HEK293 (cell line): ENCODE data around the gene MPPED1.

Experiments
- CTCF ChIA-PET: fragments of 350-600 bp; formaldehyde crosslinking; extraction: SDS; loops from one replicate; lab custom pipeline; 2021; ENCODE audit warnings: antibody characterized with exemption; lab: Yijun Ruan, JAX
- POLR2A ChIA-PET: fragments of 300-600 bp; formaldehyde crosslinking; extraction: SDS; loops from one replicate; lab custom pipeline; 2020; ENCODE audit warnings: antibody characterized with exemption, inconsistent platforms; lab: Yijun Ruan, JAX
- H3K27ac ChIP-seq: fragments of 200-500 bp; sonication (Bioruptor generic); 2 replicates; pipeline ENCODE4 v1.5.1; 2014; ENCODE audit warnings: low read depth, low read length, control low read depth, inconsistent platforms; ENCODE audit errors: extremely low read depth
- H3K36me3 ChIP-seq, 2 experiments: fragments of 200-500 bp in 1 of 2; sonication (Bioruptor generic) in 1 of 2; 1 replicate in 1 of 2; 2 replicates in 1 of 2; pipeline ENCODE4 v1.5.1; 2014 to 2017; ENCODE audit warnings: inconsistent platforms in 2 of 2, low read length in 2 of 2; ENCODE audit not compliant: control insufficient read depth in 2 of 2, insufficient read depth in 1 of 2
- H3K4me1 ChIP-seq: fragments of 200-500 bp; sonication (Bioruptor generic); 2 replicates; pipeline ENCODE4 v1.5.1; 2014; ENCODE audit warnings: mild to moderate bottlenecking, low read length, inconsistent platforms; ENCODE audit not compliant: control insufficient read depth, insufficient read depth
- H3K4me3 ChIP-seq: 2 replicates; pipeline ENCODE4 v1.5.1; 2011; ENCODE audit warnings: low read depth, mild to moderate bottlenecking, control low read depth, low read length, moderate library complexity
- H3K9me3 ChIP-seq: fragments of 200-500 bp; sonication (Bioruptor generic); 2 replicates; pipeline ENCODE4 v1.5.1; 2014; ENCODE audit warnings: low read depth, low read length, inconsistent platforms; ENCODE audit not compliant: control insufficient read depth, insufficient read depth
- EGR2 ChIP-seq: fragments of 450-650 bp; formaldehyde crosslinking; IDR thresholded peaks from 2 replicates; pipeline ENCODE4 v1.5.1; 2016; ENCODE audit warnings: low read depth, missing biosample characterization, missing genetic modification characterization
- GLI2 ChIP-seq: fragments of 450-650 bp; formaldehyde crosslinking; IDR thresholded peaks from 2 replicates; pipeline ENCODE4; 2017; ENCODE audit warnings: missing biosample characterization, missing genetic modification characterization, low read depth, borderline replicate concordance
- HOXA7 ChIP-seq: sonication (generic); formaldehyde crosslinking; IDR thresholded peaks from 2 replicates; pipeline ENCODE4 v1.8.1; 2022; ENCODE audit warnings: missing genetic modification reagents, borderline replicate concordance
- KLF10 ChIP-seq: fragments of 450-650 bp; IDR thresholded peaks from 2 replicates; pipeline ENCODE4 v1.5.1; 2018; ENCODE audit warnings: missing biosample characterization, mild to moderate bottlenecking, missing genetic modification characterization
- PATZ1 ChIP-seq: fragments of 450-650 bp; formaldehyde crosslinking; IDR thresholded peaks from 2 replicates; pipeline ENCODE4 v1.5.1; 2016; ENCODE audit warnings: missing biosample characterization, missing genetic modification characterization
- PRDM1 ChIP-seq: fragments of 450-650 bp; formaldehyde crosslinking; IDR thresholded peaks from 2 replicates; pipeline ENCODE4; 2016; ENCODE audit warnings: missing biosample characterization, missing genetic modification characterization
- ZFP3 ChIP-seq: fragments of 450-650 bp; formaldehyde crosslinking; IDR thresholded peaks from 2 replicates; pipeline ENCODE4 v1.5.1; 2016; ENCODE audit warnings: low read depth, missing biosample characterization, missing genetic modification characterization
- ZNF18 ChIP-seq: fragments of 450-650 bp; formaldehyde crosslinking; IDR thresholded peaks from 2 replicates; pipeline ENCODE4 v1.5.1; 2016; ENCODE audit warnings: missing biosample characterization, missing genetic modification characterization
- ZNF266 ChIP-seq: fragments of 450-650 bp; formaldehyde crosslinking; IDR thresholded peaks from 2 replicates; pipeline ENCODE4 v1.5.1; 2016; ENCODE audit warnings: missing biosample characterization, missing genetic modification characterization, low read depth
- ZNF394 ChIP-seq: fragments of 450-650 bp; formaldehyde crosslinking; IDR thresholded peaks from 2 replicates; pipeline ENCODE4 v1.5.1; 2016; ENCODE audit warnings: missing biosample characterization, missing genetic modification characterization, mild to moderate bottlenecking, moderate library complexity, borderline replicate concordance
- ZNF433 ChIP-seq: fragments of 450-650 bp; formaldehyde crosslinking; IDR thresholded peaks from 2 replicates; pipeline ENCODE4 v1.5.1; 2016; ENCODE audit warnings: missing biosample characterization, missing genetic modification characterization, low read depth
- ZNF48 ChIP-seq: fragments of 450-650 bp; formaldehyde crosslinking; IDR thresholded peaks from 2 replicates; pipeline ENCODE4 v1.5.1; 2016; ENCODE audit warnings: missing biosample characterization, missing genetic modification characterization
- ZNF560 ChIP-seq: fragments of 450-650 bp; formaldehyde crosslinking; IDR thresholded peaks from 2 replicates; pipeline ENCODE4 v1.5.1; 2017; ENCODE audit warnings: missing biosample characterization, missing genetic modification characterization, borderline replicate concordance
- ZNF645 ChIP-seq: fragments of 450-650 bp; formaldehyde crosslinking; IDR thresholded peaks from 2 replicates; pipeline ENCODE4; 2016; ENCODE audit warnings: missing biosample characterization, missing genetic modification characterization
- ZNF692 ChIP-seq: fragments of 450-650 bp; formaldehyde crosslinking; IDR thresholded peaks from 2 replicates; pipeline ENCODE4 v1.5.1; 2016; ENCODE audit warnings: missing biosample characterization, missing genetic modification characterization
- ZNF704 ChIP-seq: fragments of 450-650 bp; formaldehyde crosslinking; IDR thresholded peaks from 2 replicates; pipeline ENCODE4 v1.5.1; 2016; ENCODE audit warnings: missing biosample characterization, missing genetic modification characterization
- ZNF785 ChIP-seq: fragments of 450-650 bp; formaldehyde crosslinking; IDR thresholded peaks from 2 replicates; pipeline ENCODE4 v1.5.1; 2016; ENCODE audit warnings: missing biosample characterization, missing genetic modification characterization
- ZNF830 ChIP-seq: fragments of 450-650 bp; IDR thresholded peaks from 2 replicates; pipeline ENCODE4 v1.5.0; 2018; ENCODE audit warnings: missing biosample characterization, missing genetic modification characterization, low read depth, mild to moderate bottlenecking, moderate library complexity
- ZSCAN5A ChIP-seq: fragments of 450-650 bp; formaldehyde crosslinking; IDR thresholded peaks from 2 replicates; pipeline ENCODE4 v1.5.1; 2016; ENCODE audit warnings: missing biosample characterization, missing genetic modification characterization
- TF ChIP-seq, protein P1 (sequence below): fragments of 450-650 bp; formaldehyde crosslinking; IDR thresholded peaks from 2 replicates; pipeline ENCODE4 v1.5.1; 2017; ENCODE audit warnings: missing biosample characterization, missing genetic modification characterization

Gene MPPED1

GRCh38 chr22:43432883-43433415 lies 21.1 kb downstream of the MPPED1 start (continued):
- TF ChIP-seq PATZ1 (tag by site-specific recombination), result peak; percentile 35; the same call in 1 of the 2 replicates
- no peak for TF ChIP-seq ZFP3
- no peak for TF ChIP-seq ZNF830 (tag by site-specific recombination)
- TF ChIP-seq ZNF645 (tag by site-specific recombination), result no peak
- TF ChIP-seq HOXA7 (CRISPR knock-in tag), result no peak
- TF ChIP-seq ZNF394, result no peak
- no peak for TF ChIP-seq GLI2
- TF ChIP-seq ZNF48 (tag by site-specific recombination), result no peak
- no peak for TF ChIP-seq ZNF704 (tag by site-specific recombination)
- TF ChIP-seq EGR2, result no peak
- peak; percentile 15; the same call in 1 of the 2 replicates for TF ChIP-seq PRDM1 (tag by site-specific recombination)

DNA sequence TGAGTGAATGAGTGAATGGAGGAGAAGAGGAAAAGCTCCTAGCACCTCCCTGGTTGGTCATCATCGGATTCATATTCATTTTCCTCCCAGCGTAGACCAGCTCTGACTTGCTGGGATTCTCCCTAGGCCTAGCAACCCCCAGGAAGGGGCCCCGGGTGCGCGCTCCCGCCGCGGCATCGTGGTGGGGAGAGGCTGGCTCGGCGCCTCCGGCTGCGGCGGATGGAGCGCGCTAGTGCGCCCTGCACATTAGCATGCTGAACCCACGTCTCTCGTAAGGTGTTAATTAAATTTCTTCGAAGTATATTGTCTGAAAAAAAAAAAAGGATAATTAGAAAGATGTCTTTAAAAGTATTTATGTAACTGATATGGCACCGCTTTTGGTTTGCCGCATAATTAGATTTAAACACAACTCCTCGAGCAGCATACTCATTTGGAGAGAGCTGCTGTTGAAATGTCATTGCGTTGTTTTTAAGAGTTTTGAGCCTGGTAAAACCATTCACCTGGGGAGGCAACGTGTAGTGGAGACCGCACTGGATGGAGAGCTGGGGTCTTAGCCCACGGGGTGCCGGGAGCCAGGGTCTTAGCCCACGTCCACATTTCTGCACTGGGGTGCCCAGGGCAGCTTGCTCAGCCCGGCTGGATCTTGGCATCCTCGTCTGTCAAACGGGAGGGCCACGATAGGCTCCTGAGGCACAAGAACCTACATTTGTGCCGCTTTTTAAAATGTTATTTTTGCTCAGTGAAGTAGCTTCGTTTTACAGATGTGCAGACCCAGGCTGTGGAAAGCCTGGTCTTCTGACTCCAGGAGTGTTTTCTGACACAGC lies 21.8 kb downstream of the MPPED1 start:
- CTCF ChIA-PET, result no interaction called here
- Histone ChIP-seq H3K9me3 (no peaks in the 10 kb centered on the region), H3K27ac (no peak overlapping the region), H3K36me3 (no peaks in the 10 kb centered on the region)
- no peak for TF ChIP-seq ZNF560
- TF ChIP-seq ZNF266, result no peak
- TF ChIP-seq ZNF18, result no peak
- TF ChIP-seq, protein P1, sequence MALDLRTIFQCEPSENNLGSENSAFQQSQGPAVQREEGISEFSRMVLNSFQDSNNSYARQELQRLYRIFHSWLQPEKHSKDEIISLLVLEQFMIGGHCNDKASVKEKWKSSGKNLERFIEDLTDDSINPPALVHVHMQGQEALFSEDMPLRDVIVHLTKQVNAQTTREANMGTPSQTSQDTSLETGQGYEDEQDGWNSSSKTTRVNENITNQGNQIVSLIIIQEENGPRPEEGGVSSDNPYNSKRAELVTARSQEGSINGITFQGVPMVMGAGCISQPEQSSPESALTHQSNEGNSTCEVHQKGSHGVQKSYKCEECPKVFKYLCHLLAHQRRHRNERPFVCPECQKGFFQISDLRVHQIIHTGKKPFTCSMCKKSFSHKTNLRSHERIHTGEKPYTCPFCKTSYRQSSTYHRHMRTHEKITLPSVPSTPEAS (tag by site-specific recombination), result no peak
- TF ChIP-seq ZNF692 (tag by site-specific recombination), result no peak
- TF ChIP-seq ZSCAN5A, result no peak
- TF ChIP-seq ZNF433, result no peak
- TF ChIP-seq KLF10, result no peak
- no peak for TF ChIP-seq ZNF785
- TF ChIP-seq, all 188 proteins: peak for 0
- H3K4me1 ChIP-seq, result no peaks in the 10 kb centered on the region
- H3K4me3 ChIP-seq, result no peak overlapping the region
- POLR2A ChIA-PET, result no interaction called here
